Measurements from ENCODE around the gene SLC24A3.

- no peak for TF ChIP-seq HDGF (IDR thresholded peaks at IDR 0.05; ENCODE audit: borderline replicate concordance)
- no peak for TF ChIP-seq BHLHE40 (IDR thresholded peaks at IDR 0.05; ENCODE audit: borderline replicate concordance)
- TF ChIP-seq NFRKB (IDR thresholded peaks at IDR 0.05), result no peak
- no peak for TF ChIP-seq TARDBP (IDR thresholded peaks at IDR 0.05)
Observed at GRCh38 chr20:19515074-19515473, 302.6 kb downstream of the SLC24A3 start.
